ENCODE results near the gene OSBPL3. TPM values are rescaled to one million over a fixed set of nuclear protein-coding genes. Genes with fewer than 3 reads are reported as not detected.
A peak's percentile ranks its signal among the peaks of the same experiment; 100 is the strongest.

The OSBPL3 gene
- total RNA-seq = 59.2 TPM

- Histone ChIP-seq H3K36me3 (no peaks in the 10 kb centered on the region), H3K9me3 (no peaks in the 10 kb centered on the region), H3K4me1 (peaks cover 23% of the 10 kb centered on the region), H3K4me3 (peak within 1 kb of the TSS; percentile 59 to 89), H3K27ac (peak within 1 kb of the TSS; percentile 97), H3K27me3 (no peaks in the 10 kb centered on the region)
- peak; percentile 98 for DNase-seq (ENCODE audit: extremely low spot score in 2 of 2)
- intact Hi-C loops (cut with DNase I) = no loop called here
- peak in 1 of 2 donors; percentile 69 for TF ChIP-seq POLR2A (IDR thresholded peaks at IDR 0.05)
- peak; percentile 43 to 92 for TF ChIP-seq POLR2AphosphoS5 (IDR thresholded peaks at IDR 0.05; ENCODE audit: insufficient read depth in 1 of 2, low read depth in 1 of 2)
- peak in 1 of 3 experiments; percentile 5 for TF ChIP-seq CTCF (IDR thresholded peaks at IDR 0.05)
These were observed at the start of gene OSBPL3 for GRCh38 chr7:24979863-24980533. TSS of gene OSBPL3 (minus strand) at chr7:24980178. CDS start at chr7:24892472, 87,706 bp downstream.

GRCh38 chr7:25029075-25029474 is 49.1 kb upstream of the OSBPL3 start:
- H3K9me3 ChIP-seq = no peaks in the 10 kb centered on the region

GRCh38 chr7:25028370-25029021 is 48.5 kb upstream of the OSBPL3 start:
- Histone ChIP-seq H3K27me3 (no peaks in the 10 kb centered on the region), H3K36me3 (no peaks in the 10 kb centered on the region), H3K27ac (peak overlapping the region; percentile 38), H3K9me3 (no peaks in the 10 kb centered on the region), H3K4me3 (no peak overlapping the region), H3K4me1 (peaks cover 8% of the 10 kb centered on the region)
- no peak for DNase-seq (ENCODE audit: extremely low spot score in 2 of 2)
- no peak for TF ChIP-seq POLR2AphosphoS5 (IDR thresholded peaks at IDR 0.05; ENCODE audit: insufficient read depth in 1 of 2, low read depth in 1 of 2)
- no peak for TF ChIP-seq POLR2A (IDR thresholded peaks at IDR 0.05)
- intact Hi-C loops (cut with DNase I) = no loop called here

More at GRCh38 chr7:25029075-25029474, 49.1 kb upstream of the OSBPL3 start:
- Histone ChIP-seq H3K27me3 (no peaks in the 10 kb centered on the region), H3K27ac (peak overlapping the region; percentile 38), H3K4me3 (no peak overlapping the region), H3K36me3 (no peaks in the 10 kb centered on the region), H3K4me1 (peaks cover 8% of the 10 kb centered on the region)
- DNase-seq (ENCODE audit: extremely low spot score in 2 of 2) = no peak
- no peak for TF ChIP-seq POLR2A (IDR thresholded peaks at IDR 0.05)
- TF ChIP-seq POLR2AphosphoS5 (IDR thresholded peaks at IDR 0.05; ENCODE audit: insufficient read depth in 1 of 2, low read depth in 1 of 2) = no peak
- no peak for TF ChIP-seq CTCF (IDR thresholded peaks at IDR 0.05)
- intact Hi-C loops (cut with DNase I) = no loop called here

- Histone ChIP-seq H3K9me3 (no peaks in the 10 kb centered on the region), H3K27me3 (no peaks in the 10 kb centered on the region), H3K4me3 (no peak overlapping the region), H3K36me3 (no peaks in the 10 kb centered on the region), H3K27ac (no peak overlapping the region), H3K4me1 (peaks cover 8% of the 10 kb centered on the region)
- TF ChIP-seq POLR2A (IDR thresholded peaks at IDR 0.05) (no peak), CTCF (IDR thresholded peaks at IDR 0.05) (no peak), POLR2AphosphoS5 (IDR thresholded peaks at IDR 0.05; ENCODE audit: insufficient read depth in 1 of 2, low read depth in 1 of 2) (no peak)
- DNase-seq (ENCODE audit: extremely low spot score in 2 of 2) = no peak
- intact Hi-C loops (cut with DNase I) = no loop called here
These were observed 46.2 kb upstream of the OSBPL3 start for GRCh38 chr7:25026156-25026555.

- H3K4me3 ChIP-seq = no peak overlapping the region
- intact Hi-C loops (cut with DNase I) = no loop called here
- H3K9me3 ChIP-seq = no peaks in the 10 kb centered on the region
- H3K36me3 ChIP-seq = no peaks in the 10 kb centered on the region
- peaks cover 8% of the 10 kb centered on the region for H3K4me1 ChIP-seq
- no peaks in the 10 kb centered on the region for H3K27me3 ChIP-seq
- DNase-seq (ENCODE audit: extremely low spot score in 2 of 2) = no peak
- TF ChIP-seq CTCF (IDR thresholded peaks at IDR 0.05) (no peak), POLR2AphosphoS5 (IDR thresholded peaks at IDR 0.05; ENCODE audit: insufficient read depth in 1 of 2, low read depth in 1 of 2) (no peak), POLR2A (IDR thresholded peaks at IDR 0.05) (no peak)
- H3K27ac ChIP-seq = no peak overlapping the region
These were observed 45.3 kb upstream of the OSBPL3 start for GRCh38 chr7:25025218-25025671.
